Measurements from ENCODE around the gene CNOT11.

DNA sequence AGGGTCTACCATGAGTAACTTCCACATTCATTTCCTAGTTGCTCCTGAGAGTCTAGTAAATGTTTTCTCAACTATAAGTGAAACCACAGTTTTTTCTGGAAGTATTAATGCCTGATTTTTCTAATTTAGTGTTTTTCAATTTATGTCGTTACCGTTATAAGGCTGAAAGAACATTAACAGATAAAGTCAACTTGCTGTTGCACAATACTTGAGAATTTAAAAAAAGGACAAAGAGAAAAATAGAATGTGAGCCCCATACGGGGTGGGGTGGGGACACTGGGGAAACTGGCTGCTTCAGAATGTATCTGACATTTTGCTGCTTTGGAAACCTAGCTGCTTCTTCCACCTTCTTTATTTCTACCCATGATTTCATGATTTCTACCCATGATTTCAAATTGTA is 26.2 kb downstream of the CNOT11 start:
- TF ChIP-seq POLR2A (IDR thresholded peaks at IDR 0.05) = no peak
- TF ChIP-seq, protein P1, sequence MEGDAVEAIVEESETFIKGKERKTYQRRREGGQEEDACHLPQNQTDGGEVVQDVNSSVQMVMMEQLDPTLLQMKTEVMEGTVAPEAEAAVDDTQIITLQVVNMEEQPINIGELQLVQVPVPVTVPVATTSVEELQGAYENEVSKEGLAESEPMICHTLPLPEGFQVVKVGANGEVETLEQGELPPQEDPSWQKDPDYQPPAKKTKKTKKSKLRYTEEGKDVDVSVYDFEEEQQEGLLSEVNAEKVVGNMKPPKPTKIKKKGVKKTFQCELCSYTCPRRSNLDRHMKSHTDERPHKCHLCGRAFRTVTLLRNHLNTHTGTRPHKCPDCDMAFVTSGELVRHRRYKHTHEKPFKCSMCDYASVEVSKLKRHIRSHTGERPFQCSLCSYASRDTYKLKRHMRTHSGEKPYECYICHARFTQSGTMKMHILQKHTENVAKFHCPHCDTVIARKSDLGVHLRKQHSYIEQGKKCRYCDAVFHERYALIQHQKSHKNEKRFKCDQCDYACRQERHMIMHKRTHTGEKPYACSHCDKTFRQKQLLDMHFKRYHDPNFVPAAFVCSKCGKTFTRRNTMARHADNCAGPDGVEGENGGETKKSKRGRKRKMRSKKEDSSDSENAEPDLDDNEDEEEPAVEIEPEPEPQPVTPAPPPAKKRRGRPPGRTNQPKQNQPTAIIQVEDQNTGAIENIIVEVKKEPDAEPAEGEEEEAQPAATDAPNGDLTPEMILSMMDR (IDR thresholded peaks at IDR 0.05) = no peak

All from testis (tissue), 2 donors.